Thoracic aorta (tissue), 2 donors: ENCODE measurements around the gene FIGN. TPM values are rescaled to one million over a fixed set of nuclear protein-coding genes. Genes with fewer than 3 reads are reported as not detected.

Experiments used
- ATAC-seq: fragments of 150-250 bp; one replicate; pipeline ENCODE4 v1.8.0; 2017; ENCODE audit warnings: low read depth; ENCODE audit not compliant: insufficient number of reproducible peaks, low FRiP score
- DNase-seq: peaks from one replicate; pipeline ENCODE4 v3.0.0-alpha.2; 2020; ENCODE audit warnings: low spot score
- H3K27ac ChIP-seq, 2 donors: fragments of 200-600 bp; sonication (generic); 1 replicate in 1 of 2; 2 replicates in 1 of 2; pipeline ENCODE4 v1.5.1; 2016; ENCODE audit warnings: mild to moderate bottlenecking in 2 of 2, moderate library complexity in 2 of 2
- H3K27me3 ChIP-seq: fragments of 200-600 bp; sonication (generic); replicated peaks from 2 replicates; pipeline ENCODE4 v1.6.0; 2016; ENCODE audit warnings: mild to moderate bottlenecking; ENCODE audit not compliant: insufficient read depth
- H3K36me3 ChIP-seq: fragments of 200-600 bp; sonication (generic); one replicate; pipeline ENCODE4 v1.5.1; 2016
- H3K4me1 ChIP-seq, 2 donors: fragments of 200-600 bp; sonication (generic); 1 replicate in 1 of 2; 2 replicates in 1 of 2; pipeline versions ENCODE4 v1.5.1 to v1.6.0; 2016; ENCODE audit warnings: low read depth in 2 of 2, mild to moderate bottlenecking in 1 of 2; ENCODE audit not compliant: control insufficient read depth in 1 of 2
- H3K4me3 ChIP-seq: fragments of 200-600 bp; sonication (generic); 2 replicates; pipeline ENCODE4 v1.5.1; 2016; ENCODE audit warnings: mild to moderate bottlenecking
- H3K9me3 ChIP-seq: fragments of 200-600 bp; sonication (generic); 2 replicates; pipeline ENCODE4 v1.5.1; 2016
- total RNA-seq, 2 donors: library from RNA; depleted of rRNA; stranded (reverse); fragments of >200 nt; gene quantifications; one replicate each; pipeline versions ENCODE4 v1.1.0 to v1.2.3, GENCODE V29; 2016
- TF ChIP-seq, protein P1 (sequence below): fragments of 200-600 bp; sonication (generic); IDR thresholded peaks from one replicate; pipeline ENCODE4 v1.5.1; 2019; ENCODE audit warnings: antibody characterized with exemption

Gene FIGN
- total RNA-seq, 2 donors from 2014 or later = 10.8 to 21.2 TPM

DNA sequence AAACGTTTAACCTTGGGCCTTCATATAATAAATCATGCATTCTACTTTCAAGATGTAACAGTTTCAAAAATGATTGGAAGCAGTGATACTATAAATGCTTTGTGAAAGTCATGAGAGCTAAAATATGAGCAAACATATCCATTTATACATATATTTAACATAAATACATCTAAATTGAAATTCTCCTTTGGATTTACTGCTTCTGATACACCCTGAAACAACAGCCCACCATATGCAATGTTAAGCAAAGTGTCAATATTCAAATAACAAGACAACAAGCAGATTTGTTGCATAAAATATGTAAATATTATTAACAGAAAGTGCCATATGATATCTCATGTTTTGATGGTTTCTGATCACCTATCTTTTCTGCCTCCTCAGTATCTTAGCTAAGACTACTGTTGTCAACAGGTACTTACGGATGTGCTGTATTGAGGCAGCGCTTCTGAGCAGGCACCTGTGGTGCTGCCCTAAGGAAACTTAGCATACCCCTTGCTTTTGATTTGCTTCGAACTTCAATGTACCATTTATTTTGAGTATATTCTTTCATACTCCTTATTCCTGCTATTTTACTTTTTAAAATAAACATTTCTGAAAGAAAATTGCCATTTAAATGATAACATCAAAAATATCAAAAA lies 6.1 kb downstream of the FIGN start:
- Histone ChIP-seq H3K4me3 (peak overlapping the region; percentile 91), H3K4me1 (peaks cover 20 to 46% of the 10 kb centered on the region in 2 donors), H3K36me3 (no peaks in the 10 kb centered on the region), H3K9me3 (no peaks in the 10 kb centered on the region), H3K27ac (peak overlapping the region; percentile 79 to 95), H3K27me3 (no peaks in the 10 kb centered on the region)
- TF ChIP-seq, protein P1, sequence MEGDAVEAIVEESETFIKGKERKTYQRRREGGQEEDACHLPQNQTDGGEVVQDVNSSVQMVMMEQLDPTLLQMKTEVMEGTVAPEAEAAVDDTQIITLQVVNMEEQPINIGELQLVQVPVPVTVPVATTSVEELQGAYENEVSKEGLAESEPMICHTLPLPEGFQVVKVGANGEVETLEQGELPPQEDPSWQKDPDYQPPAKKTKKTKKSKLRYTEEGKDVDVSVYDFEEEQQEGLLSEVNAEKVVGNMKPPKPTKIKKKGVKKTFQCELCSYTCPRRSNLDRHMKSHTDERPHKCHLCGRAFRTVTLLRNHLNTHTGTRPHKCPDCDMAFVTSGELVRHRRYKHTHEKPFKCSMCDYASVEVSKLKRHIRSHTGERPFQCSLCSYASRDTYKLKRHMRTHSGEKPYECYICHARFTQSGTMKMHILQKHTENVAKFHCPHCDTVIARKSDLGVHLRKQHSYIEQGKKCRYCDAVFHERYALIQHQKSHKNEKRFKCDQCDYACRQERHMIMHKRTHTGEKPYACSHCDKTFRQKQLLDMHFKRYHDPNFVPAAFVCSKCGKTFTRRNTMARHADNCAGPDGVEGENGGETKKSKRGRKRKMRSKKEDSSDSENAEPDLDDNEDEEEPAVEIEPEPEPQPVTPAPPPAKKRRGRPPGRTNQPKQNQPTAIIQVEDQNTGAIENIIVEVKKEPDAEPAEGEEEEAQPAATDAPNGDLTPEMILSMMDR = no peak
- no peak for DNase-seq
- no peak for ATAC-seq

DNA sequence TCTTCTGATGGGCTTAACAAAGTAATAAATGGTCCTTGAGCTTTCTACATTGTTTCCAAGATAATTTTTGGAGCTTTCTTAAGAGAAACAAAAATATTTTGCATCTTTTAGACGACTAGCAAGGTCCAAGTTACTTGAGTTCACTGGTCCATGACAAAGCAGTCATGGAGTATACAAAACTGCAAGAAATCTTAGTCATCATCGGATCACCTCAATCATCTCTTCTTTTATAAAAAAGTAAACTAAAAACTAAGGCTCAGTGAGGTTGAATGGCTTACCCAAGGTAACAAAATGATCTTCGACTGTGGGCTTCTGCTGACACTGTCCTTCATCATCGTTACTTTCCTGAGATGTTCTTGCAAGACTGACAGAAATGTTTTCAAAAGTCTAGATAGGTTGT lies 11.9 kb downstream of the FIGN start:
- Histone ChIP-seq H3K27ac (no peak overlapping the region), H3K4me1 (peaks cover 23 to 64% of the 10 kb centered on the region in 2 donors)
- no peak for ATAC-seq

DNA sequence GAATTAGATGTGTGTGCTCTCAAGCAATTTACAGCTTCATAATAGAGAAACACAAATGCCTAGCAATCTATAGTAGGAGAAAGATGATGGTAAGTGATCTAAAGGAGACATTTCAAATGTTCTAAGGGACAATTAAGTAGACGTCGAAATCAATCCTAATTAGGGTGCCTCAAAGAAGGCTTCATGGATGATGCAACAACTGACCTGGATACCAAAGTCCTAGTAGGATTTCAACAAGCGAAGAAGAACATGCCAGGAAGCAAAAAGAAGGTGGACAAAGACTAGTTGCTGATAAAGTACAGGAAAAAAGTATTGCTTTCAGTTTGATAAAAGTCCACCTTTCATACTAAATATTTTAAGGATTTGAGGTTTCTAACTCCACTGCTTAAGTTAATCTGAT lies 12.5 kb downstream of the FIGN start:
- TF ChIP-seq, protein P1 = no peak
- Histone ChIP-seq H3K27ac (no peak overlapping the region), H3K36me3 (no peaks in the 10 kb centered on the region), H3K4me3 (no peak overlapping the region), H3K27me3 (no peaks in the 10 kb centered on the region), H3K9me3 (no peaks in the 10 kb centered on the region), H3K4me1 (peaks cover 25 to 64% of the 10 kb centered on the region in 2 donors)
- no peak for DNase-seq
- ATAC-seq = no peak

More for the DNA sequence above, 11.9 kb downstream of the FIGN start:
- H3K36me3 ChIP-seq = no peaks in the 10 kb centered on the region
- H3K27me3 ChIP-seq = no peaks in the 10 kb centered on the region
- H3K9me3 ChIP-seq = no peaks in the 10 kb centered on the region
- DNase-seq = no peak
- TF ChIP-seq, protein P1 = no peak
- H3K4me3 ChIP-seq = no peak overlapping the region

DNA sequence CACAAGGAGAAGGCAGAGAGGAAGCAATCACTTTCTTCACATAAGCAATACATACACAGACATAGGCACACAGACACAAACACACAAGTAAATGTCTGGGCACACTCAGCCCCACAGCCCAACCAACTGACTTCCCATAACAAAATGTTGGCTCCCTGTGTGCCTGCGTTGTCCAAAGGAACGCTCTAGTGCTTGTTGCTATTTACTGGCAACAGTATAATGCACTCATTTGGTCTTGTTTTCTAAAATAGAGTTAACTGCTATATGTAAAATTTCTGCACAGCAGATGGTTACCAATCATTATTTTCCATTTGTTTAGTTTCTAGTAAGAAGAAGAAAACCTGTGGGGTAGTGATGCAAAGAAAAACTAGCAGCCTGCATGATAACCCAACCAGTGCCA lies 16.5 kb downstream of the FIGN start:
- H3K4me3 ChIP-seq = no peak overlapping the region
- ATAC-seq = no peak
- peaks cover 20 to 56% of the 10 kb centered on the region in 2 donors for H3K4me1 ChIP-seq
- TF ChIP-seq, protein P1 = no peak
- no peaks in the 10 kb centered on the region for H3K36me3 ChIP-seq
- no peak for DNase-seq
- H3K27me3 ChIP-seq = no peaks in the 10 kb centered on the region
- no peak overlapping the region for H3K27ac ChIP-seq
- H3K9me3 ChIP-seq = no peaks in the 10 kb centered on the region

DNA sequence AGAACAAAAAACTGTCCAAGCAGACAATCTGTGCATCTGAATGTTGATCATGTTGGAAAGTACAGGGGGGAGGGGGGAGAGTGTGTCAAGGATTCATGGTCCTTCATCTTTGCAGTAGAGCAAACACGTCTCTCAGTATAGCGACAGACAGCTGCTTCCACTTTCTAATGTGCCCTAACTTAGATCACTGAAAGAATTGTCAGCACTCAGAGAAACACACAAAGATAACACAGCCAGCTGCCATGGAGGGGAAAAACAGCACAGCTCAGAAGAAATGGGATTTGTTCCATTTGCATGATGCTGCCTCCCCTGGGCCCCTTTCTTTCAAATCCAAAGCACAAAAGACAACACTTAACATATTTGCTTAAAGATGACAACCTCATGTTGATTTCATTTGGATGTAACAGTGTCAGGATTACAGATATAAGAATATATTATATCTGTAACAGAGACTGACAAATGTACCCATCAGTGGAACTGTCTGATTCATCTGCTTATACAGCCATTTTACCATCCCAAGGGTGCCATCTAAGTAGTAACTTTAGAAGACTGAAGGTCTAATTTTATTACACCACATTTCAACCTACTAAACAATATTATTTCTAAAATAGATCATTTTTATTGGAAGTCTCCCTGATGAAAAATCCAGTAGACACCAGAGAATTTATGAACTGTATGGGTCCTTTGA lies 17.7 kb downstream of the FIGN start:
- Histone ChIP-seq H3K4me3 (peak overlapping the region; percentile 10), H3K9me3 (no peaks in the 10 kb centered on the region), H3K36me3 (no peaks in the 10 kb centered on the region), H3K27me3 (no peaks in the 10 kb centered on the region), H3K4me1 (peaks cover 22 to 61% of the 10 kb centered on the region in 2 donors), H3K27ac (no peak overlapping the region)
- TF ChIP-seq, protein P1 = no peak
- DNase-seq (no peak), ATAC-seq (no peak)
